GM12892 (cell line): ENCODE measurements around the gene KCNJ3.

Experiments
- POLR2A ChIP-seq: IDR thresholded peaks from 2 replicates; pipeline ENCODE4 v1.6.1; 2011; ENCODE audit warnings: low read depth, low read length, control low read depth
- POLR2AphosphoS5 ChIP-seq: IDR thresholded peaks from 2 replicates; pipeline ENCODE4 v1.6.1; 2011; ENCODE audit warnings: low read depth, low read length, control low read depth
- TAF1 ChIP-seq: IDR thresholded peaks from 2 replicates; pipeline ENCODE4 v1.6.1; 2011; ENCODE audit warnings: low read depth, mild to moderate bottlenecking, control low read depth, low read length, borderline replicate concordance

GRCh38 chr2:154681741-154682140 lies 16.8 kb upstream of the KCNJ3 start:
- TF ChIP-seq POLR2AphosphoS5 (no peak), POLR2A (no peak), TAF1 (no peak)
